ENCODE data around the gene FOXN3.

FOXN3 gene

DNA sequence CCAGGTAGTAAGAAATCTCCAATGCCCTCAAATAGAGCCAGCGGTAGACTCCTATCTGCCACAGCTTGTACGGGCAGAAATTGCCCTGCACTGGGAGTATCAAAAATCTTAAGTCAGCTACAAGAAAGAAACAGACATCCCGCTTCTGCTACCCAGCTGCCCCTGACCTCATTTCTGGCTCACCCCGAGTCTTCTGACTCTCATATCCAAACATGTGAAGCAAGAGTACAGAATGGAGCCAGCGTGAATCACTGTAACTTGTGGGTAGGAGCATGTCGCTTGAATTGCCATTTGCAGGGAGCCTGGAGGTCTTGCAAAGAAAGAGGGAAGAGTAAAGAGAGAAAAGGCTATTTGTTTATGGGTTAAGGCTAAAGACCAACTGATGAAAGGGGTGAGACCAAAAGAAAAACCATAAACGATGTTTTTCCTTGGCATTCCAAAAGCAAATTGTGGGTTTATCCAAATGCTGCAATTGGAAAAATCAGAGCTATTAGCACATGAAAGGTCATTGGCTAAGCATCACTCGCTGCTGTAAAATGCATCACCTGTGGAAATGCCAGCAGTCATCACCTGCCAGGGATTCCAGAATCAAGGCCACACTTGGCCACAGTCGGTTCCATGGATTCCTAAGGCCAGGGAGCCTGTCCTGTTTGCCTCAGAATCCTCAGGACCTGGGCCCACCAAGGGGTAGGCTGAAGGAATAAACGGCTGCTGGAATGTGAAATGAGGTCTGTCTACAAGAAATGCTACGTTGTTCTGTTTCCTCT lies 86.6 kb downstream of the FOXN3 start:
- TF ChIP-seq, protein P1, sequence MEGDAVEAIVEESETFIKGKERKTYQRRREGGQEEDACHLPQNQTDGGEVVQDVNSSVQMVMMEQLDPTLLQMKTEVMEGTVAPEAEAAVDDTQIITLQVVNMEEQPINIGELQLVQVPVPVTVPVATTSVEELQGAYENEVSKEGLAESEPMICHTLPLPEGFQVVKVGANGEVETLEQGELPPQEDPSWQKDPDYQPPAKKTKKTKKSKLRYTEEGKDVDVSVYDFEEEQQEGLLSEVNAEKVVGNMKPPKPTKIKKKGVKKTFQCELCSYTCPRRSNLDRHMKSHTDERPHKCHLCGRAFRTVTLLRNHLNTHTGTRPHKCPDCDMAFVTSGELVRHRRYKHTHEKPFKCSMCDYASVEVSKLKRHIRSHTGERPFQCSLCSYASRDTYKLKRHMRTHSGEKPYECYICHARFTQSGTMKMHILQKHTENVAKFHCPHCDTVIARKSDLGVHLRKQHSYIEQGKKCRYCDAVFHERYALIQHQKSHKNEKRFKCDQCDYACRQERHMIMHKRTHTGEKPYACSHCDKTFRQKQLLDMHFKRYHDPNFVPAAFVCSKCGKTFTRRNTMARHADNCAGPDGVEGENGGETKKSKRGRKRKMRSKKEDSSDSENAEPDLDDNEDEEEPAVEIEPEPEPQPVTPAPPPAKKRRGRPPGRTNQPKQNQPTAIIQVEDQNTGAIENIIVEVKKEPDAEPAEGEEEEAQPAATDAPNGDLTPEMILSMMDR (IDR thresholded peaks at IDR 0.05; ENCODE audit: insufficient read depth, low read depth, low read length, missing control alignments), result no peak
- no peak for DNase-seq (ENCODE audit: low read depth)
- no peak overlapping the region for H3K4me3 ChIP-seq (ENCODE audit: low read length)

DNA sequence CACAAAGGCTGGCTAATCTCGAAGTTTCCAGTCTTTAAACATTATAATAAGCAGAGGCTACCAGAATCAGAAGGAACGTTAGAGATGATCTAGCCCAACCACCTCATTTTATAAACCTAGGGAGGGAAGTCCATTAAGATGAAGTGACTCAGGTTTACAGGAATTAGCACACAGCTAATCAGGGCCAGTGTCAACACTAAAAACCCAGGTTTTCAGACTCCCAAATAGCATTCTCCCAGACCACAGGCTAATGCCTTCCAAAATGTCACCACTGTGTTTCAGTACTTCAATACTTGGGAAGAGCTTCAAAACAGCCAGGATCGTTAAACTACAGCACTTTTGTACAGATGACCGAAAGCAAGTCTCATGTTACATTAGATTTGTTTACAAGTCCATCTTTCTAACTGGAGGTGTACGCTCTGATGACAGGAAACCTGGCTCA lies 89.2 kb downstream of the FOXN3 start:
- DNase-seq (ENCODE audit: low read depth), result peak; percentile 9
- TF ChIP-seq, protein P1 (IDR thresholded peaks at IDR 0.05; ENCODE audit: insufficient read depth, low read depth, low read length, missing control alignments), result no peak
- H3K4me3 ChIP-seq (ENCODE audit: low read length), result no peak overlapping the region

DNA sequence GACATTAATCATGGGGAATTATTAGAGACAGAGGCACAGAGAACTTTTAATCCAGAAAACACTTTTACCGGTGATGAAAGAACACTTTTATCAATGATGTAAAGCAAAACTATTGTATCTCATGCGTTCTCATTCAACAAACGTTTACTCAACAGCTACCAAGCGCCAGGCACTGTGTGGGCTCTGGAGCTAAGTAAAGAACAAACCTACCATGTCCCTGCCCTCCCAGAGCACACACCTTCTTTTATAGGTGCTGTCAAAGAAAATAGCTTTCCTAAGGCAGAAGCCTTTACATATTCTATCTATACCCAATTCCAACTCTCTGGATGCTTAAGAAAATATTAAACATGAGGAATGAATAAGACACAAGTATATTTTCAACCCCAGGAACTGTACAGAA lies 91.1 kb downstream of the FOXN3 start:
- DNase-seq (ENCODE audit: low read depth), result no peak
- no peak overlapping the region for H3K4me3 ChIP-seq (ENCODE audit: low read length)
- TF ChIP-seq, protein P1 (IDR thresholded peaks at IDR 0.05; ENCODE audit: insufficient read depth, low read depth, low read length, missing control alignments), result no peak

DNA sequence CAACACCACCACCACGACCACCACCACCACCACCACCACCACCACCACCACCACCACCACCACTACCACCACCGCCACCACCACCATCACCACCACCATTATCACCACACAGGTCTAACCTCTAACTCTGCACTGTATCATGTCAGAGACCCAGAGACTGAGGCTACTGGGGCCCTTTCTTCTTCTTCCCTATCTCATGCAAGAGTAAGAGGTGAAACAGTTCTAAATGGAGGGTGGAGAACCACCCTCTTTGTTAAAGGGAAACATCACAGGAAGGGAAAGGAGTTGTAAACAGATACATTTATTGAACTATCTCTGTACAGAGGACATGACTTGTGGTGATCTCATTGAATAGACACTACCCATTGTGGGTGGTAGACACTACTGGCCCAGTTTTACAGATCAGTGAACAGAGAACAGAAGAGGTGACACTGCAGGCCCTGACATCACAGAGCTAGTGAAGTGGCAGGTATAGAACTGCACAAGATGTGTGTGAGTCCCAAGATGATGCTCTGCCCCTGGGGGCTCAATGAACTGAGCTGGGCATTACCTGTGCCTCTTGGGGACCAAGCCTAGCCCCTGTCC lies 91.6 kb downstream of the FOXN3 start:
- no peak overlapping the region for H3K4me3 ChIP-seq (ENCODE audit: low read length)
- no peak for DNase-seq (ENCODE audit: low read depth)
- TF ChIP-seq, protein P1 (IDR thresholded peaks at IDR 0.05; ENCODE audit: insufficient read depth, low read depth, low read length, missing control alignments), result no peak

DNA sequence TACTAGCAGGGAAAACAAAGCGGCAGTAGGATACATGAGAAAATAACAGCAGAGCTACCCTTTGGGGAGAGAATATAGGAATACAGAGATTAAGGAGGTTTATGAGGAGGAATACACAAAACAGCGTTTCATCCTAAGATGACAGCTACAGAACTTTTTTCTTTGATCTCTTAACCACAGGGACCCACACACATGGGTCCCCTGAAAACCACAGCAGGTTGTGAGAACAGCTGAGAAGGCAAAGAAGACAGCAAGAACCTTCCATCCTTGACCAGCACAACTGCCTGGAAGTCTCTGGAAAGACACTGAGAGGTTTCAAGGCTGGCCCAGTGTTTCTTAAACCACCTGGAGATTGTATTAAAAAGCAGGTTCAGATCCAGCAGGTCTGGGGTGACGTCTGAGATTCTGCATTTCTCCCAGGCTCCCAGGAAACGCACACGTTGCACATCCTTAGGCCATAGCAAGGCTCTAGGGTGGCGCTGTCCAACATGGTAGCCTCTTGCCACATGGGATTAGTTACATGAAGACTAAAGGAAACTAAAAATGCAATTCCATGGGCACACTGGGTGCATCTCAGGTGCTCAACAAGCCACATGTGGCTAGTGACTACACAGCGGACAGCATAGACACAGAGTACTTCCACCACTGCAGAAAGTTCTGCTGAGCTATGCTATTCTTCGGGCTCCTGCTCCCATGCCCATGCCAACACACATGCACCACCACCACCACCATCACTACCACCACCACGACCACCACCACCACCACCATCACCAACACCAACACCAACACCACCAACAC lies 92.3 kb downstream of the FOXN3 start:
- DNase-seq (ENCODE audit: low read depth), result no peak
- no peak overlapping the region for H3K4me3 ChIP-seq (ENCODE audit: low read length)
- TF ChIP-seq, protein P1 (IDR thresholded peaks at IDR 0.05; ENCODE audit: insufficient read depth, low read depth, low read length, missing control alignments), result no peak

DNA sequence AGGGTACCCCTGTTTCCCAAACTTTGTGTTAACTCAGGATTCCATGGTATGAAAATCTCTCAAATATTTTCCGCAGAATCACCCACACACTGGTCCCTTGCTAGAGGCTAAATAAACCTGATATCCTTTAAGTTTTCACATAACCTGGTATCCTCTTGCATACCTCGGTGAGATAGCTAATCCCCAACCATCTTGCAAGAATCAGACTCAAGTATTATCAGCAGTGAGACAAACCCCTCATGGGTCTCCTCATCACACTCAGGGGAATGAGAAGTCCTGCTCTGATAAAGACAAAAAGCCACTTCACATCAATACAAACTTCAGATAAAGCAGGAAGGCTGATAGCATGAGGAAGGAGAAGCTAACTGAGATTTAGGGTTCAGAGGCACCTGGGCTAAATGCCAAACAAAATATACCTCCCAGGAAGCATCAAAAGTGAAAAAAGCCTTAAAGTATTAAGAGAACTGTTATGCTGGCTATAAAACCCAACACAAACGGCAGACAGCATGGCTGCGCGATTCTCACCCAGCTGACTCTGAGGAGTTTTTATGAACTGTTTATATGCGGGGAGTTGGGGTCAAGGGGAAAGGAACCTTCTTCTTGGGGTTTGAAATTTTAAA lies 96.5 kb downstream of the FOXN3 start:
- no peak for DNase-seq (ENCODE audit: low read depth)
- no peak overlapping the region for H3K4me3 ChIP-seq (ENCODE audit: low read length)
- TF ChIP-seq, protein P1 (IDR thresholded peaks at IDR 0.05; ENCODE audit: insufficient read depth, low read depth, low read length, missing control alignments), result no peak
